Effector memory CD8-positive, alpha-beta T cell (primary cell): ENCODE results near the gene RECK.

Source experiments
- ATAC-seq: fragments of 150-1000 bp; cut with Tn5 transposase; replicated peaks from 2 replicates; pipeline ENCODE4 v1.10.0; 2021; ENCODE audit warnings: mild to moderate bottlenecking, moderate library complexity
- DNase-seq, 3 experiments: peaks; one replicate each; pipeline ENCODE4 v3.0.0; 2021
- H3K27ac Mint-ChIP-seq, 2 donors: one replicate each; pipeline ENCODE4 v1.8.0; 2022; ENCODE audit warnings: mild to moderate bottlenecking in 2 of 2, mixed read lengths in 2 of 2, moderate library complexity in 2 of 2
- H3K27me3 Mint-ChIP-seq, 2 donors: one replicate each; pipeline ENCODE4 v1.8.0; 2022; ENCODE audit warnings: mixed read lengths in 2 of 2
- H3K36me3 Mint-ChIP-seq: one replicate; pipeline ENCODE4 v1.8.0; 2022; ENCODE audit warnings: mild to moderate bottlenecking, moderate library complexity, mixed read lengths; ENCODE audit not compliant: insufficient read depth
- H3K4me1 Mint-ChIP-seq, 2 donors: one replicate each; pipeline ENCODE4 v1.8.0; 2022; ENCODE audit warnings: low read depth in 2 of 2, mixed read lengths in 2 of 2
- H3K4me3 Mint-ChIP-seq, 2 donors: one replicate each; pipeline ENCODE4 v1.8.0; 2022; ENCODE audit warnings: mild to moderate bottlenecking in 2 of 2, mixed read lengths in 2 of 2, moderate library complexity in 2 of 2
- H3K9me3 Mint-ChIP-seq, 2 donors: one replicate each; pipeline ENCODE4 v1.8.0; 2022; ENCODE audit warnings: mixed read lengths in 2 of 2

RECK gene

GRCh38 chr9:36143245-36143641 lies 106.5 kb downstream of the RECK start:
- Mint-ChIP-seq H3K4me1 (peaks cover 88 to 92% of the 10 kb centered on the region in 2 donors), H3K9me3 (peaks cover 4 to 8% of the 10 kb centered on the region in 2 donors), H3K27me3 (no peaks in the 10 kb centered on the region), H3K27ac (peak overlapping the region; percentile 98 to 100), H3K4me3 (peak overlapping the region; percentile 88 to 99), H3K36me3 (peaks cover 29% of the 10 kb centered on the region)
- ATAC-seq: no peak
- no peak for DNase-seq

DNA sequence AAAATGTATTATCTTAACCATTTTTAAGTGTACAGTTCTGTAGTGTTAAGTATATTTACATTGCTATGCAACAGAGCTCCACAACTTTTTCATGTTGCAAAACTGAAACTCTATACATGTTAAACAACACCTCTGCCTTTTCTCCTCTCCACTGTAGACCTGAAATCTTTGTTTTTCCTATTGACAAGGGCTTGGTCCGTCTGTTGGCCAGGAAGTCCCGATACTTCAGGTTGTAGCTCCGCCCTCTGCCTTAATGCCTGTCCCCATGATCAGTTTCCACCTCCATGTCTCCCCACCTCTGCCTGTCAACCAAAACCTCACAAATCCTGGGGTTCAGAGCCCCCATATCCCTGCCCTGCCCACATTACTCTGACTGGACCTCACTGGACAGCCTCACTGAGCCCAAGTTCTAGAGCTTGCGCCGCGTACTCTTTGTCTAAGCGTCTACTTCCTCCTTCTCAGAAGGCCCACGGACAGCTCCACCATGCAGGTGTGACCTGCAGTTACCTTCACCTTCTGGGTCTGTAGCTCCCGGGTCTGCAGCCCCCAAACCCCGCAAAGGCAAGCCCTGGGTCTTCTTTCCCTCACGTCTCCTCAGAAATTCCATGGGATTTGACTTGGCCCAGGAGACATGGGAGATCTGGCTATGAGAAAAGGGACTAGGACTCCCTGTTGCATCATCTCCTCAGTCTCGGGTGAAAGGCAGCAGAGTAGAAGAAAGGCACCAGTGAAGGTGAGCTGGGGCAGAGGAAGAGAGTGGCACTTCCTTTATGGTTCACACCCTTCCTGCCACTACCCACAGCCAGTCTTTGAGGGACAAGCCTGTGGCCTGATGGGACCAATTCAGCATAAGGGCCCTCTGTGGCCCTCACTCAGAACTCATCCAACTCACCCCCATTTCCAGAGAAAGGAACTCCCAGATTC lies 107.9 kb downstream of the RECK start:
- peak overlapping the region; percentile 98 to 100 for H3K27ac Mint-ChIP-seq
- H3K4me3 Mint-ChIP-seq: peak overlapping the region; percentile 88 to 99
- no peaks in the 10 kb centered on the region for H3K27me3 Mint-ChIP-seq
- ATAC-seq (peak; percentile 61), DNase-seq (peak in 1 of 3 experiments; percentile 39)
- peaks cover 4 to 8% of the 10 kb centered on the region in 2 donors for H3K9me3 Mint-ChIP-seq
- peaks cover 79 to 81% of the 10 kb centered on the region in 2 donors for H3K4me1 Mint-ChIP-seq
- H3K36me3 Mint-ChIP-seq: peaks cover 36% of the 10 kb centered on the region

DNA sequence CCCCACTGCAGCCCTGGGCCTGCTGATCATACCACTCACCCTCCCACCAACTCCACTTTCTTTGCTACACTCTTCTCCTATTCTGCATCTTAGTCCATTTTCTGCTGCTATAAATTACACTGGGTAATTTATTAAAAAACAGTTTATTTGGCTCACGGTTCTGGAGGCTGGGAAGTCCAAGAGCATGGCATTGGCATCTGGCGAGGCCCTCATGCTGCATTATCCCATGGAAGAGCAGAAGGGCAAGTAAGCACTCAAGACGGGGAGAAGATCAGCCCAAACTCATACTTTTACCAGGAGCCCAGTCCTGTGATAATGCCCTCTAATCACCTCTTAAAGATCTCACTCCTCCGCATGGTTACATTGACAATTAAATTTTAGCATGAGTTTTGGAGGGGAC lies 109.3 kb downstream of the RECK start:
- Mint-ChIP-seq H3K27me3 (no peaks in the 10 kb centered on the region), H3K4me3 (peak overlapping the region; percentile 88 to 99), H3K36me3 (peaks cover 36% of the 10 kb centered on the region), H3K27ac (peak overlapping the region; percentile 98 to 100), H3K9me3 (peaks cover 4 to 8% of the 10 kb centered on the region in 2 donors), H3K4me1 (peaks cover 78 to 82% of the 10 kb centered on the region in 2 donors)
- ATAC-seq (no peak), DNase-seq (no peak)

DNA sequence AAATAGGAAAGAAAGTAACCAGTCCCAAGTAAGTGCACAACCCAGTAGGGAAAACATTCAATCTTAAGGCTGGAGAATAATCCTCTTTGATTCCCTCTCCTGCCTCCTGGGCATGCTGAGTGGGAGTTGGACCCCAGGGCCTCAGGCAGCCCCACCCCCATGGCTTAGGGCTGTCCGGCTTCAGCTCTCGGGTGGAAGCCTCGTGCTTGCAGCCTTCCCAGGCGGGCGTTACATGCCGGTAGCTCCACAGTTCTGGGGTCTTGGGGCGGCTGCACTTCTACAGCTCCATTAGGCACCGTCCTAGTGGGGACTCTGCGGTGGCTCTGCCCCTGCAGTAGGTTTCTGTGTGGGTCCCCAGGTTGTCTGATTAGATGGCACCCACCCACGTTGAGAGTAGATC lies 109.9 kb downstream of the RECK start:
- no peaks in the 10 kb centered on the region for H3K27me3 Mint-ChIP-seq
- ATAC-seq (no peak), DNase-seq (no peak)
- peaks cover 41% of the 10 kb centered on the region for H3K36me3 Mint-ChIP-seq
- peak overlapping the region; percentile 59 to 99 for H3K4me3 Mint-ChIP-seq
- peaks cover 4 to 8% of the 10 kb centered on the region in 2 donors for H3K9me3 Mint-ChIP-seq
- H3K27ac Mint-ChIP-seq: peak overlapping the region; percentile 71 to 100
- peaks cover 79 to 86% of the 10 kb centered on the region in 2 donors for H3K4me1 Mint-ChIP-seq

GRCh38 chr9:36147441-36148175 lies 110.9 kb downstream of the RECK start:
- H3K36me3 Mint-ChIP-seq: peaks cover 41% of the 10 kb centered on the region
- peak overlapping the region; percentile 30 to 59 for H3K4me3 Mint-ChIP-seq
- peaks cover 77 to 84% of the 10 kb centered on the region in 2 donors for H3K4me1 Mint-ChIP-seq
- DNase-seq (no peak), ATAC-seq (no peak)
- peaks cover 4 to 8% of the 10 kb centered on the region in 2 donors for H3K9me3 Mint-ChIP-seq
- no peaks in the 10 kb centered on the region for H3K27me3 Mint-ChIP-seq
- peak overlapping the region; percentile 71 to 100 for H3K27ac Mint-ChIP-seq

DNA sequence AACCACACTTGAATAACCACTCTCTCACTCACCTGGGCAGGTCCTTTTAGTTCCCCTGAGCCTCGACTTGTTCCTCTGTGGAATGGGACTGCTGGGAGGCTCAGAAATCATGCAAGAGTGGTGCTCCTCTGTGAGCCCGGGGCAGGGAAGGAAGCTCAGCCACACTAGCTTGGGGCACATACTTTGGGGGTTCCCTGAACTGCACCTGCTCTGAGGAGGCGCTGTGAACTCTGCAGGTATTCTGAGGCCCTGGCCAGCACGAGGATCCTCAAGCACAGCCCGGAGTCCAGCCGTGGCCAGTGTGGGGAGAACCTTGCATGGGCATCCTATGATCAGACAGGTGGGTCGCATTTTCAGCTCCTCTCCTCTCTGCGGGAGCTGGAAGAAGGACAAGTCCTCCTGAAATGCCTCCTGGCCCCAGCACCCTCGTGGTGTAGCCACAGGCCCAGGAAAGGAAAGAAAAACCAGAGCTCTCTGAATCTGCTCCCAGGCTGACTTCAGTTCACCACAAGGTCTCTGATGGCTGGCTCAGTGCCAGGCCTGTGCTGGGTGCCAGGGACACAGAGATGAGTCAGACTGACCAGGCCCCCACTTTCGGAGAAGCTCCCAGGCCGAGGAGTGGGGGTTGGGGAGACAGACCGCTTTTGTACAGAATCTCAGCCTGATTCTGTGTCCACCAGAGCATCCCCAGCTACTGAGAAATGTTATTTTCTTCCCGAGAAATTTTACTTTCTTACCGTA lies 111.8 kb downstream of the RECK start:
- ATAC-seq: peak; percentile 34
- peak; percentile 64 to 72 (median 67) for DNase-seq
- H3K9me3 Mint-ChIP-seq: peaks cover 4 to 8% of the 10 kb centered on the region in 2 donors
- peaks cover 39% of the 10 kb centered on the region for H3K36me3 Mint-ChIP-seq
- H3K4me3 Mint-ChIP-seq: peak overlapping the region; percentile 30 to 59
- H3K4me1 Mint-ChIP-seq: peaks cover 72 to 80% of the 10 kb centered on the region in 2 donors
- no peaks in the 10 kb centered on the region for H3K27me3 Mint-ChIP-seq
- H3K27ac Mint-ChIP-seq: peak overlapping the region; percentile 71 to 100

GRCh38 chr9:36149197-36149596 lies 112.5 kb downstream of the RECK start:
- H3K9me3 Mint-ChIP-seq: peaks cover 4 to 8% of the 10 kb centered on the region in 2 donors
- H3K4me1 Mint-ChIP-seq: peaks cover 68 to 76% of the 10 kb centered on the region in 2 donors
- H3K27ac Mint-ChIP-seq: peak overlapping the region; percentile 97 to 100
- H3K4me3 Mint-ChIP-seq: peak overlapping the region; percentile 30 to 59
- DNase-seq (no peak), ATAC-seq (no peak)
- H3K27me3 Mint-ChIP-seq: no peaks in the 10 kb centered on the region
- peaks cover 40% of the 10 kb centered on the region for H3K36me3 Mint-ChIP-seq

GRCh38 chr9:36150574-36151315 lies 114.0 kb downstream of the RECK start:
- DNase-seq (no peak), ATAC-seq (no peak)
- Mint-ChIP-seq H3K27ac (peak overlapping the region; percentile 97 to 99), H3K4me1 (peaks cover 58 to 67% of the 10 kb centered on the region in 2 donors), H3K36me3 (peaks cover 47% of the 10 kb centered on the region), H3K27me3 (no peaks in the 10 kb centered on the region), H3K9me3 (peaks cover 0 to under 1% of the 10 kb centered on the region in 2 donors), H3K4me3 (peak overlapping the region; percentile 89 to 91)

DNA sequence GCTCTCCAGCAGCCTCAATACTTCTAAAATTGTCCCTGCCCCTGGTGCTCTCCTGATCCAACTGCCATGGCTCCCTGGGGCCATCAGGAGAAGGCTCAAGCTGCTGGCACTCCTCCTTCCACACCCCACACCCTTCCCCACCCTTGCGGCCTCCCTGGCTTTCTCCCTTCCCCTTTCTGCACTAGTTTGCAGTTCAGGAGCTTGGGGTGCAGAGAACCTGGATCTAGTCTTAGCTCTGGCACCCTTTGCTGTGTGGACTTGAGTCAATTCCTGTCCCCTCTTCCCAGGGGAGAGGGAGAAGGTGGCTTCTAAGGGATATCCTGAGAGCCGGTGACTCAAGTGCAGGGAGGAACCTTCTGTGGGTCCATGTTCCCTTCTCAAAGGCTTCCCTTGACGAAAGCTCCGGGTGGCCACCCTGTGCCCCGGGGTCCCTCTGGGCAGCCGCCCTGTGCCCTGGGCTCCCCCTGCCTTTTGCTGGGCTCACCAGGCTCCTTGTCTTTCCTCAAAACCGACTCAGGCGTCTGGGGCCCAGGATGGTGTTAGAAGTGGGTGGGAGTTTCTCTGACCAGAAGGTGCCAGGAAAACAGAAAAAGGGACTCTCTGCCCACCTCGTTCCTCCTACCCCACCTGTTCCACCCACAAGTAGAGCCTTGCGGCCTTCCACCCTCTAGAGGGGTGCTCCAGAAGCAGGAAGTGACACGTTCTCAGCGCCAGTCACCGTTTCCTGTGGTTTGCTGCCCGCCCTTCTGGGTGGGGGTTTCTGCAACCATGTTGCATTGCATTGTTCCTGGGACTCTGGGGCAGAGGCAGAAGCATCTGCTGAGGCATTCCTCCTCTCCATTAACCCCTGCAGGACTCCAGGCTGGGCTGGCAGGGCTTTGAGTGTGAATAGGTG lies 114.8 kb downstream of the RECK start:
- DNase-seq: peak; percentile 85 to 89 (median 86)
- ATAC-seq: peak; percentile 92
- peaks cover 50 to 60% of the 10 kb centered on the region in 2 donors for H3K4me1 Mint-ChIP-seq
- peaks cover 52% of the 10 kb centered on the region for H3K36me3 Mint-ChIP-seq
- H3K4me3 Mint-ChIP-seq: peak overlapping the region; percentile 89 to 91
- peak overlapping the region; percentile 97 to 99 for H3K27ac Mint-ChIP-seq
- no peaks in the 10 kb centered on the region for H3K9me3 Mint-ChIP-seq
- no peaks in the 10 kb centered on the region for H3K27me3 Mint-ChIP-seq

GRCh38 chr9:36152741-36153438 lies 116.2 kb downstream of the RECK start:
- H3K9me3 Mint-ChIP-seq: no peaks in the 10 kb centered on the region
- no peak for ATAC-seq
- peak overlapping the region; percentile 97 to 99 for H3K27ac Mint-ChIP-seq
- H3K4me3 Mint-ChIP-seq: peak overlapping the region; percentile 65 to 91
- no peak for DNase-seq
- H3K4me1 Mint-ChIP-seq: peaks cover 40 to 49% of the 10 kb centered on the region in 2 donors
- no peaks in the 10 kb centered on the region for H3K27me3 Mint-ChIP-seq
- H3K36me3 Mint-ChIP-seq: peaks cover 47% of the 10 kb centered on the region

GRCh38 chr9:36153746-36154145 lies 117.0 kb downstream of the RECK start:
- Mint-ChIP-seq H3K27me3 (no peaks in the 10 kb centered on the region), H3K9me3 (no peaks in the 10 kb centered on the region), H3K4me3 (peak overlapping the region; percentile 63 to 65), H3K4me1 (peaks cover 40 to 41% of the 10 kb centered on the region in 2 donors), H3K36me3 (peaks cover 42% of the 10 kb centered on the region), H3K27ac (peak overlapping the region; percentile 84 to 93)
- no peak for ATAC-seq
- no peak for DNase-seq
